GM12874 (cell line): ENCODE measurements around the gene CLEC16A.

Experiments used
- TF ChIP-seq, protein P1 (sequence below): IDR thresholded peaks from 2 replicates; pipeline ENCODE4 v1.5.1; 2011; ENCODE audit warnings: low read depth, mild to moderate bottlenecking, control low read depth, low read length, moderate library complexity; ENCODE audit not compliant: insufficient read depth

Gene CLEC16A

DNA sequence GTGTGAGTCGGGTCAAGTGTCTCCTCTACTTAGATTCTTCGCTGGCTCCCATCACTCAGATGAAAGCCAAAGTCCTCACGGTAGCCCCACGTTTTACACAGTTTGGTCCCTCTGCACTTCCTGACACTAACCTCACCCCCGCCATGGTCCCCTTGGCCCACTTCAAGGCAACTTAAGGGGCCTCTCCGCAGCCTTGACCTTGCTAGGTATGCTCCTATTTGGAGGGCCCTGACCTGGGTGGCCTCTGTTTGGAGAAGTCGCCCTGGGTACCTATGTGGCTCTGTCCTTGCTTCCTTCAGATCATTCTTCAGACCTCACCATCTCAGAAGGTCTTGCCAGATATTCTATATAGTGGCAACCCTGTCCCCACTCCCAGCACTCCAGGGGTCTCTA, 201.5 kb downstream of the CLEC16A start:
- TF ChIP-seq, protein P1, sequence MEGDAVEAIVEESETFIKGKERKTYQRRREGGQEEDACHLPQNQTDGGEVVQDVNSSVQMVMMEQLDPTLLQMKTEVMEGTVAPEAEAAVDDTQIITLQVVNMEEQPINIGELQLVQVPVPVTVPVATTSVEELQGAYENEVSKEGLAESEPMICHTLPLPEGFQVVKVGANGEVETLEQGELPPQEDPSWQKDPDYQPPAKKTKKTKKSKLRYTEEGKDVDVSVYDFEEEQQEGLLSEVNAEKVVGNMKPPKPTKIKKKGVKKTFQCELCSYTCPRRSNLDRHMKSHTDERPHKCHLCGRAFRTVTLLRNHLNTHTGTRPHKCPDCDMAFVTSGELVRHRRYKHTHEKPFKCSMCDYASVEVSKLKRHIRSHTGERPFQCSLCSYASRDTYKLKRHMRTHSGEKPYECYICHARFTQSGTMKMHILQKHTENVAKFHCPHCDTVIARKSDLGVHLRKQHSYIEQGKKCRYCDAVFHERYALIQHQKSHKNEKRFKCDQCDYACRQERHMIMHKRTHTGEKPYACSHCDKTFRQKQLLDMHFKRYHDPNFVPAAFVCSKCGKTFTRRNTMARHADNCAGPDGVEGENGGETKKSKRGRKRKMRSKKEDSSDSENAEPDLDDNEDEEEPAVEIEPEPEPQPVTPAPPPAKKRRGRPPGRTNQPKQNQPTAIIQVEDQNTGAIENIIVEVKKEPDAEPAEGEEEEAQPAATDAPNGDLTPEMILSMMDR = no peak

DNA sequence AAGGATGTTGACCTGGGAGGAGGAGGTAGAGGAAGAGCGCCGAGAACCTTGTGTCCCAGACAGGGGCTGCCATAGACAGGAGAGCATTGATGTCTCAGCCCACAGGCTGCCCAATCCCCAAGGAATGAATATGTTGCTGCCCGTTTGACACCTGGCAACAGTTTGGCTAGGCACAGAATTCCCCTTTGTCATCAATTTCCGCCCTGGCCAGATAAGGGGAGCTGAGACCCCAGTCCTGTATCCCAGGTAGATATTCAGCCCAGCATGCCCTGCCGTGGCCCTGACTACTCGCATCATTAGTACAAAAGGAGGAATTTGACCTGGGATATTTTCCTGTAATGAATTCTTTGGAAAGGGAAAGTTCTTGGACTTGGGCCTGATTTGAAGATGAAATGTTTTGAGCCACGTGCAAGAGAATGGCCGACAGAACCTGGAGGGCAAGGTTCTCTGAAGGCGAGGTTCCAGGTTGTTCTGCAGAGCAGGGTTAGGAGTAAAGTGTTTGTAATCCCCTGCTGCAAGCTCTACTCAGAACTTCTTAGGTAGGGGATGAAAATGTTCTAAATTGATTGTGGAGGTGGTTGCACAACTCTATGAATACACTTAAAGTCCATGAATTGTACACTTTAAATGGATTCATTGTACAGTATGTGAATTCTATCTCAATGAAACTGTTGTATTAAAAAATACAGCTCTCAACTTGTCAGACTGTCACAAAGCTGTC, 202.8 kb downstream of the CLEC16A start:
- TF ChIP-seq, protein P1 = no peak

DNA sequence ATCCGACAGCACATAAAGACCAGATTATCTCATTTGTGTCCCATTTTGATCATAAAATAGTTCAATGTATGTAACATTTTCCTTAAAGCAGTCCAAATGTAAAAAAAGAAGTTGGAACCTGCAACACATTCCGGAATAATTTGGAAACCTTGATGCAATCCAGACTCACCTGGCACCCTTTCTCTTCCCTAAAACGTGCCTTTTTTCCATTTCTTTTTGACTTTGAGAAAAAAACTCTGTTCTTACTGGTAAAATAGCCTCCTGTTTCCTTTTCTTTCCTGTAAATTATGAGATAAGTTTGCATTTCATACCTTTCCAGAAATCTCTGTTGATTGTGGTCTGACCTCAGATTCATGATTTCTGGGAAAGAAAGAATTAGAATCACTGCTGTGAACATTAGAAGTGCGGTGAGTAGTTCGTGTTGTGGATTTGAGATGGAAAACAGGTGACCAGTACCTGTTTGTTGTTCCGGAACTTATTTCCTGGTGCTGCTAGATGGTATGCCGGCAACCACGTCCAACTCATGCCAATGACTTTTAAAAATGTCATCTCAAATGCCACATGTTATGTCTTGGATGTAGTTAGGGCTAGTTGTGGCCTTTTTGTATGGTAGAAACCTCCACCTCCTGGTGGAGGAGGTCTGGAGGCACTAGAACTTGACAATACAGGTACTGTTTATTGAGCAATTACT, 203.5 kb downstream of the CLEC16A start:
- TF ChIP-seq, protein P1 = no peak

DNA sequence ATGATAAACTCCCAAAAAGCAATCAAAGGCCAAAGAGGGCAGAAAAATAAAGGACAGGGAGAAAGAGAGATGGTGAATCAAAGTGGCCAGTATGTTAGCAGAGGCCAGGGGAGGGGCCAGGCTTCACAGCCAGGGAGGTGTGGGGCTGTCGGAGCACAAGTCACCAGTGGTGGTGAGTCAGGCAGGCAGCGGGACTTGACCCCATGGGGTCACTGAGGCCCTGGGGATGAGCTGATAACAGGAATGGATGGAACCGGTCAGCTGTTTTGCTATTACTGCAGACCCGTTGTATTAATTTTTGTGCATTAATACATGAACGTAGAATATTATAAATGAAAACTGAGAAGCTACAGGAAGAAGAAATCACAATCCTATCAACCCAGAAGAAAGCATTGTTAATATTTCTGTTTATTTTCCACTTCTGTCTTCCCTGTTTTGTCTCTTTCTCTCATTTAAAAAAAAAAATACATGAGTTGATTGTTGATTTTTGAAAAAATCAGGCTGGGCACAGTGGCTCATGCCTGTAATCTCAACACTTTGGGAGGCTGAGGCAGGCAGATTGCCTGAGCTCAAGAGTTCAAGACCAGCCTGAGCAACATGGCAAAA, 204.8 kb downstream of the CLEC16A start:
- TF ChIP-seq, protein P1 = no peak

DNA sequence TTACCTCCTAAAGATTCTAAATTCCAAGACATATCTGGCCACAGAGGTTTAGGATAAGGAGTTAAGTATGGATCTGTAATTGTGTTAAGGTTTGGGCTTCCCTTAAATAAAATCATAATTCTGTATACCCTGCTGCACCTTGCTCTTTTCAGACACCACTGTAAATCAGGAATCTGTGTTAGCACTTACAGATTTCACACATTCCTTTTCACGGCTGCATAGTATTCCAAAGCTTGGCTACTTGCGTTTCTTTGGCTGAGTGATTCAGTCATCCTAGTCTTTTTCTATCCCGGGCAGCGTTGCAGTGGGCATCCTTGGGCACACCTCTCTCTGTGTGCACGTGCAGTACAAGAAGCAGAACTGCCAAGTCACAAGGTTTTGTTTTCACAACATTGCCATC, 205.8 kb downstream of the CLEC16A start:
- TF ChIP-seq, protein P1 = no peak

DNA sequence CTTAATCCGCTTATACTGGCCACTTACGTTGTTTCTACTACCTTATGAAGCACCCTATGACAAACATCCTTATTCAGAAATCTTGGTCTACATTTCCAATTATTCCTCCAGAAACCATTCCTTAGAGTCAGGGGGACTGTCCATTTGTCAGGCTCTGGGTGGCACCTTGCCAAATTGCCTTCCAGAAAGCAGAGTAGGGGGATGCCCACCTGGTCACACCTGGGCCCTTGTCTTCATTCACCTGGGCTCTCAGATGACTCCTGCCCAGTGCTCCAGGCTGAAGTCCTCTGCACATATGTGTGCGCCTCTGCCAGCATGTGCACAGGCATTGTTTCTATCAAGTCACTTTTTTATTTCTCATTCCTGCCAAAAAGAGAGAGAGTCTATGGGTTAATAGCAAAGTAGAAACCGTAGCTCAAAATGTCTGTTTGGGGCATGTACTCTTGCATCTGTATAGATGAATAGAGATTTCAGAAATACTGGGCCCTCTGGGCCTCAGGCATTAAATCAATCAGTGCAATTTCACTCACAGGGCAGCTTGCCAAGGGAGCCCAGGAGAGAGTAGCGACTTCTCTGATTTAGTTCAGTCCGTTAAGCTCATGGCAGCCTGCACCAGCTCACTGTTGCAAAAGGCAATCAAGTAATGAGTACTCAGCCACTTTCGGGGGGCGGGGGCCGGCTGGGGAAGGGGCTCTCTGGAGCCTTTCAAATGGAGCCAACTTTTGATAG, 207.0 kb downstream of the CLEC16A start:
- TF ChIP-seq, protein P1 = no peak

DNA sequence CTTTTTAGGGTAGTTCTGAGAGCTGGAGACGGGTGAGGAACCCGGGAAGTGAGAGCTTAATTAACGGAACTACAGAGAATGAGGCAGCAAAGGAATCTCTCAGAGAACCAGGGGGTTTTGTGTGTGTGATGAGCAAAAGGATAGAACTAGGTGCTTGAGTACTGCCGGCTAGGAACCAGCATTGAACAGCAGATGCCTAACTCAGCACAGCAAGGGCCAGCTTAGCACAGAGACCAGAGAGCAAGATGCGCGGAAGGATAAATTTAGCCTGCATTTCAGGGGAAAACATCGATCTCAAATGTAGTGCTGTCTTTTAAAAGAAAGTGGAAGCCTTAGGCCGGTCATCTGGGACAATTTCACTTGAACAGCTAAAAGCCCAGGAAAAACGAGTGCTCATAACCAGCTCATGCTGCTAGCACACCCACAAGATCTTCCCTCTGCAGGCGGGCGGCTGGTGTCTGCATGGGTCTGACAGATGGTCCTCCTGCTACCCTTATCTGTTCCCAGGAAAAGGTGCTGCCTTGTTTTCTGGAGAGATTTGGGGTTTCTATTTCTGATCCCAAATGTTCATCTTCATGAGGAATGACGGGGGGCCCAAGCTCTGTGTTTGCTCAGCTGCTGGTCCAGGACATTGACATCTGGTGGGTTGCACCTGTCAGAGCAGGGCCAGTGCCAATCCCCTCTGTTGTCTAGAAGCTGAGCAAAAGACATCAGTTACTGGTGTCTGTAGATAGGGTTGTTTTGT, 207.7 kb downstream of the CLEC16A start:
- TF ChIP-seq, protein P1 = no peak
